ENCODE data around the gene THBS3.

Gene THBS3

DNA sequence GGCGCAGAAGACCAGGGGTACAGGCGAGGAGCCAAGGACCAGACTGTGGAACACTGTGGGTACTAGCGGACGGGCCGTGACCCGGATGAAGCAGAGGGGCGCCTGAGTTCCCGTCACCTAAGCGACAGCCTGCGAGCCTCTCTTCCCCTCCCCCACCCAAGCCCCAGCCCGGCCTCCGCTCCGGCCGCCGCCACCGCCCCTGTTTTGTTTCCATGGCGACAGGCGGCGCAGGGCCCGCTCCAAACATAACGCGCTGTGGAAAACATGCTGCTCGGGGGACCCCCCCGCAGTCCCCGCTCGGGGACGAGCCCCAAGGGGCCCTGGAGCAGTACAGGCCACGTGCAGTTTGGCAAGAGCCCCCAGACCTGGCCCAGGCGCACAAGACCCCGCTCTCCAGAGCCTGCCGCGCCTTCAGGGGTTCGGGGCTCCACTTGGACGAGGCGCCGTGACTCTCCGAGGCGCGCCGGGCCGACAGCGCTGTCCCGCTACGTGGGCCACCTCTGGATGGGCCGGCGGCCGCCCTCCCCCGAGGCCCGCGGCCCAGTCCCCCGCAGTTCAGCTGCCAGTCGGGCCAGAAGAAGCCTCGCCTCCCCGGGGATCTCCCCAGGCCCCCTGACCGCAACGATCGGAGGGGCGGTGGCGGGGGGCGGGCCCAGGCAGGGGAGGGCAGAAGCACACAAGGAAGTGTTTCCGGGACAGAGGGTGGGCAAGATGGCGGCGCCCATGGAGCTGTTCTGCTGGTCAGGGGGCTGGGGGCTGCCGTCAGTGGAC, 1.0 kb upstream of the THBS3 start, which contains the start of gene MTX1:
Gene MTX1 (plus strand): TSS at position 155 of the 771 bp plus-strand sequence. CDS start 110 bp downstream, at position 265.
- Histone ChIP-seq H3K4me1 (peaks cover 7% of the 10 kb centered on the region), H3K27me3 (no peaks in the 10 kb centered on the region), H3K36me3 (peaks cover 7% of the 10 kb centered on the region; the same call in 1 of the 2 replicates), H3K4me3 (ENCODE audit: low read depth, low read length) (peak within 1 kb of the TSS; percentile 99), H3K9me3 (no peaks in the 10 kb centered on the region)
- DNase-seq = peak; percentile 93
- TF ChIP-seq, protein P1, sequence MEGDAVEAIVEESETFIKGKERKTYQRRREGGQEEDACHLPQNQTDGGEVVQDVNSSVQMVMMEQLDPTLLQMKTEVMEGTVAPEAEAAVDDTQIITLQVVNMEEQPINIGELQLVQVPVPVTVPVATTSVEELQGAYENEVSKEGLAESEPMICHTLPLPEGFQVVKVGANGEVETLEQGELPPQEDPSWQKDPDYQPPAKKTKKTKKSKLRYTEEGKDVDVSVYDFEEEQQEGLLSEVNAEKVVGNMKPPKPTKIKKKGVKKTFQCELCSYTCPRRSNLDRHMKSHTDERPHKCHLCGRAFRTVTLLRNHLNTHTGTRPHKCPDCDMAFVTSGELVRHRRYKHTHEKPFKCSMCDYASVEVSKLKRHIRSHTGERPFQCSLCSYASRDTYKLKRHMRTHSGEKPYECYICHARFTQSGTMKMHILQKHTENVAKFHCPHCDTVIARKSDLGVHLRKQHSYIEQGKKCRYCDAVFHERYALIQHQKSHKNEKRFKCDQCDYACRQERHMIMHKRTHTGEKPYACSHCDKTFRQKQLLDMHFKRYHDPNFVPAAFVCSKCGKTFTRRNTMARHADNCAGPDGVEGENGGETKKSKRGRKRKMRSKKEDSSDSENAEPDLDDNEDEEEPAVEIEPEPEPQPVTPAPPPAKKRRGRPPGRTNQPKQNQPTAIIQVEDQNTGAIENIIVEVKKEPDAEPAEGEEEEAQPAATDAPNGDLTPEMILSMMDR (IDR thresholded peaks at IDR 0.05; ENCODE audit: low read depth, low read length) = no peak

DNA sequence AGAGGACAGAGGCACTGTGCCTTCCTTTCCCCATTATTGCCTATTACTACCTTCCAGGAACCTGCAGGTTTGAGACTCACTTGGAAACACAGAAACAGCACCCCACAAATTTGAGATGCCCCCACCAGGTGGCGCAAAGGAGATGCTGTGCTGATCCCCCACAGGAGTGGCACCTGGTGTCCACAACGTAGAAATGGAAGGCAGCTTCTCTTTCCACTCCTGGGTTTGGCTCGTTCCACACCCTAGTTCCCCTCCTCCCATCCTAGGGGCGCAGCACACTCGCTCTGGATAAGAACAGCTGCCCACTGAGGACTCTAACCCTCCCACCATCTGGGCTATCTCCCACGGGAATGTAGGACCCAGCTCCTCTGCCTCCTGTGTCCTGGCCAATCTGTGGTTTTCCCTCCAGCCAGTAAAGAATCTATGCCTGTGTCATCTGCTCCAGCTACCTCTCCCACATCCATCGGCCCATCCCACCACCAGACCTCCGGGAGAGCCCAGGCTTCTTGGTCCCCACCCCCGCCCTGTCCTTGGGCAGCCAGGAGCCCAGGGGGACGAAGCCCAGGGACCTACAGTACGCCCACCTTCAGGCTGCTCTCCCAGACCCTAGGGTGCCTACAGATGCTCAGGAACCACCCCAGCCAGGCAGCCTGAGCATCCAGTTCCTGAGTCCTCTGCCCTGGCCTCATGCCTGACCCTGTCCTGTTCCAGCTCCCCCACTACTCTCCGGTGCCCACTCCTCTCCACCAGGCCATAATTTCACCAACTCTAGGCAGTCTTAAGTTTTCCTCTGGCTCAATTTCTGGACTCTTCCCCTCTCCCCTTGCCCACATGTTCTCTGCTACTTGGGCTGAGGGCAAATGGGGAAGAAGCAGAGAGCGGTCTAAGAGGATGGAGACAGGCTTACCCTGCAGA, 549 bp downstream of the THBS3 start:
- TF ChIP-seq, protein P1 (IDR thresholded peaks at IDR 0.05; ENCODE audit: low read depth, low read length) = peak; percentile 98
- peak overlapping the region; percentile 99 for H3K4me3 ChIP-seq (ENCODE audit: low read depth, low read length)
- no peaks in the 10 kb centered on the region for H3K27me3 ChIP-seq
- H3K9me3 ChIP-seq = no peaks in the 10 kb centered on the region
- peaks cover 7% of the 10 kb centered on the region; the same call in 1 of the 2 replicates for H3K36me3 ChIP-seq
- H3K4me1 ChIP-seq = peaks cover 7% of the 10 kb centered on the region
- DNase-seq = peak; percentile 89

DNA sequence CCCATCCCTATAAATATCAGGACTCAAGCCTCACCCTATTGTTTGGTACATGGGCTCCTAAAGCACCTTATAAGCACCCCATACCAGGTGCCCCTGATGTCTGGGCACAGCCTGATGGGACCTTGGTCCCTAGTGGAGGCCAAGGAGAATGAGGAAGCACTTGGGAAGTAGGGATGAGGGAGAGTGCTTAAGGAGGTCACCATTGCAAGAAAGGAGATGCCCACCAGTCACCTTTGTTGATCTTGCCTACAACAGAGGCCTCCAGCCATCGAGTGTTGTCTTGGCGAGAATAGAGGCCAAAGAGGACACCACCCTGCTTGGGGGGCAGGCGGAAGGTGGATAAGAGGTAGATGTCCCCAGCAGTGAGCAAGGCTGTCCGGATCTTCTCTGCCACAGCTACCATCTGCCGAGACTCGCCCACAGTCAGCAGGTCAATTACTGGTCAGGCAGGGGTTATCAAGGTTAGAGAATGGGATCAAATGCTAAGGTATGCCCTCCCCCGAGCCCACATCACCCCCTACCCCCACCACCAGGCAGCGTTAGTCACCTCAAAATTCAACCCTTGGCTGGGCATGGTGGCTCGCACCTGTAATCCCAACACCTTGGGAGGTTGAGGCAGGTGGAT, 1.6 kb downstream of the THBS3 start:
- Histone ChIP-seq H3K36me3 (peaks cover 10% of the 10 kb centered on the region), H3K4me3 (ENCODE audit: low read depth, low read length) (no peak overlapping the region), H3K9me3 (no peaks in the 10 kb centered on the region), H3K27me3 (no peaks in the 10 kb centered on the region), H3K4me1 (peaks cover 7% of the 10 kb centered on the region)
- no peak for DNase-seq
- TF ChIP-seq, protein P1 (IDR thresholded peaks at IDR 0.05; ENCODE audit: low read depth, low read length) = no peak

DNA sequence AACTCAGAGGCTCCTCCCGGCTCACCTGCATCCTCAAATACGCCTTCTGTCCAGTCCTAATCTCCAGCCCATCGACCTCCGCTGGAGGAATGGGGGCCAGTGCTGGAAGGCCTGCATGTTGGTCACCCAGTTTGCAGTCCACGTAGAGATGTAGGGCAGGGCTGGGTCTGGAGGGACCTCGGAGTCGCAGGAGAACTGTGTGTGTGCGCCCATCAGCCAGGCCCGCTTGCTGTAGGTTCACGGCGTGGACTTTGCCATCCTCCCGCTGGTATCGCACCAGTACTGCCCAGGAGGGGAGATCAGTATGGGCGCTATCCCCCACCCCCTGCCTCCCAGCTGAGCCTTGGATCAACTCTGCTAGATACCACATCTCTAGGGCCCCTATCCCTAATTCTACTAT, 2.7 kb downstream of the THBS3 start:
- peaks cover 6% of the 10 kb centered on the region for H3K36me3 ChIP-seq
- TF ChIP-seq, protein P1 (IDR thresholded peaks at IDR 0.05; ENCODE audit: low read depth, low read length) = no peak

DNA sequence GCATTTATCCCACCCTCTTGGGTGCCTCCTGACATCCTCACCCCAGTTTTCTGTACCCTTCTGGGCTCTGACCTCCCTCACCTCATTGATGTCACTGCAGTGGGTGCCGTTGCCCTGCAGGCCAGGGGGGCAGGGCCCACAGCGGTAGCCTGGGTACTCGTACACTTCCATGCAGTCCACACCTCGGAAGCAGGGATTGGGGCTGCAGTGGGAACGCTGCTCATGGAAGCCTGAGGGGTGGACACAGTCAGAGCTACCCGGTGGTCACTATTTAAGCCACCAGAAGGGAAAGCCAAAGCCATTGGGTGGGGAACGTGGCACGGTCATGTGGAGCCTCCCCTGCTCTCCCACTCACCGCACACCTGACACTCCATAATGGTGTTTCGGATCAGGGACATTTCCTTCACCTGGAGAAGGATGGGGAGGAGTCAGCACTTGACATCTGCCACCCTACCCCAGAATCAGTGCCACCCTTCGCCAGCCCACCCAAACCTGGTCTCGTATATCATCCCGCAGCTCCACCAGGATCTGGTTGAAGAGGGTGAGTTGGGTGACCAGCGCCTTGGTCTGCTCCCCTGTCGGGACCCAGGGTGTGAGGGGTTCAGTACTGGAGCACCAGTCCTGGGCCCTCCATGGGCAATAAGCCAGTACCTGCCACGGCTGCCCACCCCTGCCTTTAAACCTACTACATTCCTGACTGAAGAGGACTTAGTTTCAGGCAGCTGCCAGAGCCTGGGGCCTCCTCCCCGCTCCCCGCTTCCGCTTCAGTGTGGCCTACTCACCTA, 4.8 kb downstream of the THBS3 start:
- Histone ChIP-seq H3K27me3 (no peaks in the 10 kb centered on the region), H3K4me3 (ENCODE audit: low read depth, low read length) (no peak overlapping the region), H3K9me3 (no peaks in the 10 kb centered on the region), H3K36me3 (peaks cover 18% of the 10 kb centered on the region), H3K4me1 (peaks cover 7% of the 10 kb centered on the region)
- DNase-seq = no peak
- TF ChIP-seq, protein P1 (IDR thresholded peaks at IDR 0.05; ENCODE audit: low read depth, low read length) = no peak

More for the DNA sequence above, 2.7 kb downstream of the THBS3 start:
- Histone ChIP-seq H3K4me3 (ENCODE audit: low read depth, low read length) (no peak overlapping the region), H3K27me3 (no peaks in the 10 kb centered on the region), H3K4me1 (peaks cover 7% of the 10 kb centered on the region), H3K9me3 (no peaks in the 10 kb centered on the region)
- DNase-seq = no peak
